Measurements from ENCODE around the gene UTS2B. TPM values are rescaled to one million over a fixed set of nuclear protein-coding genes. Genes with fewer than 3 reads are reported as not detected.

UTS2B gene
- total RNA-seq, 2 experiments from 2014 or later = not detected

DNA sequence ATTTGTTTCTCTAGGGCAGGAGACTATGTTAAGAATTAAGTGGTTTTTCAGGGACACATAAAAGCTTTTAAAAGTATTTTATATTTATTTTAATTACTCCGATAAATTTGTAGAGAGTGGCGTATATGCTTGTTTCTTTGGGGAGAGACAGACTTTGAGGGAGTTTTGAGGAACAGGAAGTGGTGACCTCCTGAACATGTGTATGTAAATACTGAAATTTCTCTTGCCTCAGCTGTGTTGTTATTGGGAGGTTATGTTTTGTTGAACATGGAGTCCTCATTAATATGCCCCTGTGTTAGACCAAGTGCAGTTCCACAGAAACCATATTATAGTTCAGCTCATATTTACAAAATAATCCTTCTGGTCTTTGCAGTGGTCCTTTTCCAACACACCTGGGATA, 41.8 kb upstream of the UTS2B start:
- no peak for ATAC-seq (ENCODE audit: poor library complexity)
- POLR2A ChIA-PET = interaction anchor here (1.3 kb wide), 1 partner anchor 43 kb away, joined by 3 read pairs; the partner anchor contains the start of gene CCDC50
- no peak overlapping the region for H3K27ac Mint-ChIP-seq
- intact Hi-C loops (cut with DNase I, micrococcal nuclease) = no loop called here
- TF ChIP-seq, protein P1, sequence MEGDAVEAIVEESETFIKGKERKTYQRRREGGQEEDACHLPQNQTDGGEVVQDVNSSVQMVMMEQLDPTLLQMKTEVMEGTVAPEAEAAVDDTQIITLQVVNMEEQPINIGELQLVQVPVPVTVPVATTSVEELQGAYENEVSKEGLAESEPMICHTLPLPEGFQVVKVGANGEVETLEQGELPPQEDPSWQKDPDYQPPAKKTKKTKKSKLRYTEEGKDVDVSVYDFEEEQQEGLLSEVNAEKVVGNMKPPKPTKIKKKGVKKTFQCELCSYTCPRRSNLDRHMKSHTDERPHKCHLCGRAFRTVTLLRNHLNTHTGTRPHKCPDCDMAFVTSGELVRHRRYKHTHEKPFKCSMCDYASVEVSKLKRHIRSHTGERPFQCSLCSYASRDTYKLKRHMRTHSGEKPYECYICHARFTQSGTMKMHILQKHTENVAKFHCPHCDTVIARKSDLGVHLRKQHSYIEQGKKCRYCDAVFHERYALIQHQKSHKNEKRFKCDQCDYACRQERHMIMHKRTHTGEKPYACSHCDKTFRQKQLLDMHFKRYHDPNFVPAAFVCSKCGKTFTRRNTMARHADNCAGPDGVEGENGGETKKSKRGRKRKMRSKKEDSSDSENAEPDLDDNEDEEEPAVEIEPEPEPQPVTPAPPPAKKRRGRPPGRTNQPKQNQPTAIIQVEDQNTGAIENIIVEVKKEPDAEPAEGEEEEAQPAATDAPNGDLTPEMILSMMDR (IDR thresholded peaks at IDR 0.05) = no peak
- H3K4me3 Mint-ChIP-seq = no peak overlapping the region
- peaks cover 13% of the 10 kb centered on the region for H3K36me3 Mint-ChIP-seq (ENCODE audit: low read depth)
- no peak overlapping the region for H3K4me3 ChIP-seq (ENCODE audit: low read length)
- peaks cover 14% of the 10 kb centered on the region for H3K4me1 Mint-ChIP-seq (ENCODE audit: low read depth)
- no peaks in the 10 kb centered on the region for H3K27me3 Mint-ChIP-seq
- CTCF ChIA-PET = no interaction called here
- no peaks in the 10 kb centered on the region for H3K36me3 ChIP-seq (ENCODE audit: insufficient read depth, low read length)
- no peaks in the 10 kb centered on the region for H3K4me1 ChIP-seq (ENCODE audit: insufficient read depth, low read length)
- no peak for DNase-seq
- no peaks in the 10 kb centered on the region for H3K9me3 ChIP-seq (ENCODE audit: control insufficient read depth in 1 of 2, insufficient read depth in 1 of 2, low read length in 2 of 2)
- no peaks in the 10 kb centered on the region for H3K27me3 ChIP-seq (ENCODE audit: control insufficient read depth in 1 of 2, insufficient read depth in 2 of 2, low read length in 2 of 2)
- no peaks in the 10 kb centered on the region for H3K9me3 Mint-ChIP-seq
- no peak overlapping the region for H3K27ac ChIP-seq (ENCODE audit: low read depth in 1 of 2, low read length in 2 of 2)

DNA sequence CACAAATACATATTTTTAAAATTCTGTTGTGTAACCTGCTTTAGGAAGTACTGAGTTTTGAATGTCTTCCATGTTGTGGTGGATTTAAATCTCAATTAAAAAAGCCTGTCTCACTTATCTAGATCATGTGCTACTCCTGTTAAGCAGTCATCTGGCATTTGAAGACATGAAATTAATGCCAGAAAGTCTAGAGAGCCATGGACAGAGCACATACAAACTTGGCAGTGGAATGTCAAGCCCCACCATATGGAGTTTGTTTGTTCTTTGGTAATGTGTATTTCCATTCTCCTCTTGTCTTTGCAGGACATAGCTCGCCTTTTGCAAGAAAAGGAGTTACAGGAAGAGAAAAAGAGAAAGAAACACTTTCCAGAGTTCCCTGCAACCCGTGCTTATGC, 39.3 kb upstream of the UTS2B start:
- Histone ChIP-seq H3K4me1 (ENCODE audit: insufficient read depth, low read length) (no peaks in the 10 kb centered on the region), H3K36me3 (ENCODE audit: insufficient read depth, low read length) (no peaks in the 10 kb centered on the region), H3K27ac (ENCODE audit: low read depth in 1 of 2, low read length in 2 of 2) (no peak overlapping the region), H3K9me3 (ENCODE audit: control insufficient read depth in 1 of 2, insufficient read depth in 1 of 2, low read length in 2 of 2) (no peaks in the 10 kb centered on the region), H3K4me3 (ENCODE audit: low read length) (no peak overlapping the region), H3K27me3 (ENCODE audit: control insufficient read depth in 1 of 2, insufficient read depth in 2 of 2, low read length in 2 of 2) (no peaks in the 10 kb centered on the region)
- ChIA-PET CTCF (no interaction called here), POLR2A (no interaction called here)
- no peaks in the 10 kb centered on the region for H3K9me3 Mint-ChIP-seq
- no peaks in the 10 kb centered on the region for H3K27me3 Mint-ChIP-seq
- no peak overlapping the region for H3K27ac Mint-ChIP-seq
- H3K4me1 Mint-ChIP-seq (ENCODE audit: low read depth) = peaks cover 8% of the 10 kb centered on the region
- ATAC-seq (ENCODE audit: poor library complexity) = no peak
- intact Hi-C loops (cut with DNase I, micrococcal nuclease) = no loop called here
- TF ChIP-seq, protein P1 (IDR thresholded peaks at IDR 0.05) = no peak
- no peak overlapping the region for H3K4me3 Mint-ChIP-seq
- H3K36me3 Mint-ChIP-seq (ENCODE audit: low read depth) = peaks cover 13% of the 10 kb centered on the region
- no peak for DNase-seq

DNA sequence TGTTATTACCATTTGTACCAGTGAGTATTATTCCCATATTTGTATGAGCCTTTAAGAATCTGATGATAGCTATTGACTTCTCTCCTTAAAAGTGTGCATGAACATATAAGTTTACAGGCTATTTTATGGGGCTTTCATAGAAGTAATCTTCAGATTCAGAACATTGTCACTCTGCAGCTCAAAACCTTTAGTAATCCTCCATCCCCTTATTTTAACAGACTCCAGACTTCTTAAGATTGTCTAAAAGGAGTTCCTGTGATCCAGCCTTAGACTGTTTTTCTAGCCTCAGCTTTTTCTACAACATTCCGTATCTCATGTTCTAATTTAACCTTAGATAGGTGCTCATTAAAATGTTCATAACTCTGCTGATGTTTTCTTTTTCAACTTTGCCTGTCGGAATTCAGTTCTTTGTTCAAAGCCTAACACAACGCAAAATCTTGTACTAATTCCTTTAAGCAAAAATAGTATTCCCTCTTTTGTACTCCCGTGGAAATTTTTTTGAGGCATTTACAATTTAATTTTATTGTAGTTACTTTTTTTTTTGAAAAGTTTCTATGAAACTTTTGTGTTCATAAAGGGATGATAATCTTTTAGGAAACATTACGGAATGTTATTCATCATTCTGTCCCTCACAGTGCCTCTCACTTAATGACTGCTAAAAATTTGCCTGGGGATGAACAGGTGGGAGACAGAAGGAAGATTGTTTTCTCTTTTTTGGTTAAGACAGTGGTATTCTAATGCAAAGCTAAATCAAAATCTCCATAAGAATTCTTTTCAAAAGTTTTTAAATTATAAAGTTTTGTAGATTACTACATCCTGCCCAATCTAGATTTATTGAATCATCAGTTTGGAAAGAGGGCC, 38.7 kb upstream of the UTS2B start:
- intact Hi-C loops (cut with DNase I, micrococcal nuclease) = no loop called here
- Histone ChIP-seq H3K4me3 (ENCODE audit: low read length) (no peak overlapping the region), H3K27me3 (ENCODE audit: control insufficient read depth in 1 of 2, insufficient read depth in 2 of 2, low read length in 2 of 2) (no peaks in the 10 kb centered on the region), H3K9me3 (ENCODE audit: control insufficient read depth in 1 of 2, insufficient read depth in 1 of 2, low read length in 2 of 2) (no peaks in the 10 kb centered on the region), H3K4me1 (ENCODE audit: insufficient read depth, low read length) (no peaks in the 10 kb centered on the region), H3K36me3 (ENCODE audit: insufficient read depth, low read length) (no peaks in the 10 kb centered on the region), H3K27ac (ENCODE audit: low read depth in 1 of 2, low read length in 2 of 2) (no peak overlapping the region)
- Mint-ChIP-seq H3K9me3 (no peaks in the 10 kb centered on the region), H3K4me1 (ENCODE audit: low read depth) (peaks cover 8% of the 10 kb centered on the region), H3K4me3 (no peak overlapping the region), H3K27me3 (no peaks in the 10 kb centered on the region), H3K27ac (no peak overlapping the region), H3K36me3 (ENCODE audit: low read depth) (peaks cover 13% of the 10 kb centered on the region)
- ChIA-PET CTCF (no interaction called here), POLR2A (no interaction called here)
- no peak for DNase-seq
- ATAC-seq (ENCODE audit: poor library complexity) = no peak
- TF ChIP-seq, protein P1 (IDR thresholded peaks at IDR 0.05) = no peak

Measured in CD4-positive, alpha-beta T cell (primary cell).